Renal cortical epithelial cell (primary cell): Measurements from ENCODE around the gene IL2RA. TPM values are rescaled to one million over a fixed set of nuclear protein-coding genes. Genes with fewer than 3 reads are reported as not detected.
"Not testable (repeated sequence)": the region's sequence is repeated elsewhere in the genome, so short reads cannot be mapped to it uniquely, and the experiment has no call there.

Experiments
- DNase-seq: peaks from one replicate; pipeline ENCODE4 v3.0.0-alpha.2; 2011; ENCODE audit warnings: low read depth
- total RNA-seq: library from RNA; depleted of rRNA; stranded (reverse); fragments of >200 nt; gene quantifications from 2 replicates; pipeline ENCODE4 v1.2.3, GENCODE V29; 2014

Gene IL2RA
- total RNA-seq, 1 donor from 2014 or later: not detected

GRCh38 chr10:5985029-5985428, 77.1 kb downstream of the IL2RA start:
- DNase-seq: no peak

GRCh38 chr10:5983774-5984173, 78.4 kb downstream of the IL2RA start:
- no peak for DNase-seq

- DNase-seq: no peak
These were observed 80.6 kb downstream of the IL2RA start for GRCh38 chr10:5981529-5981928.

GRCh38 chr10:5978230-5978489, 84.0 kb downstream of the IL2RA start:
- DNase-seq: no peak

GRCh38 chr10:5977471-5978229, 84.5 kb downstream of the IL2RA start, which contains the start of gene IL15RA:
TSS of gene IL15RA (minus strand) at chr10:5977543. CDS start at chr10:5977492, 51 bp downstream.
- peak; percentile 42 for DNase-seq

GRCh38 chr10:5976512-5977470, 85.4 kb downstream of the IL2RA start:
- no peak for DNase-seq

GRCh38 chr10:5975641-5976473, 86.3 kb downstream of the IL2RA start:
- peak; percentile 26 for DNase-seq

- no peak for DNase-seq
These were observed 89.1 kb downstream of the IL2RA start for GRCh38 chr10:5973069-5973468.

- no peak for DNase-seq
These were observed 90.3 kb downstream of the IL2RA start for GRCh38 chr10:5971886-5972285.

- DNase-seq: no peak
These were observed 90.8 kb downstream of the IL2RA start for GRCh38 chr10:5971315-5971832.

- DNase-seq: no peak
These were observed 91.6 kb downstream of the IL2RA start for GRCh38 chr10:5970527-5970926.

- DNase-seq: no peak
These were observed 92.1 kb downstream of the IL2RA start for GRCh38 chr10:5970066-5970465.

GRCh38 chr10:5968681-5969453, 93.3 kb downstream of the IL2RA start:
- no peak for DNase-seq

- DNase-seq: no peak
These were observed 94.0 kb downstream of the IL2RA start for GRCh38 chr10:5968037-5968680.

- DNase-seq: peak; percentile 88
These were observed 96.9 kb downstream of the IL2RA start for GRCh38 chr10:5965266-5965665.

- DNase-seq: no peak
These were observed 97.4 kb downstream of the IL2RA start for GRCh38 chr10:5964736-5965135.

GRCh38 chr10:5963591-5963990, 98.6 kb downstream of the IL2RA start:
- no peak for DNase-seq

- DNase-seq: no peak
These were observed 99.1 kb downstream of the IL2RA start for GRCh38 chr10:5963071-5963470.

- DNase-seq: not testable (repeated sequence)
These were observed 99.7 kb downstream of the IL2RA start for GRCh38 chr10:5962358-5962940.
